Epithelial cell of esophagus (primary cell): ENCODE data around the gene RPUSD1.
"Not testable (repeated sequence)": the region's sequence is repeated elsewhere in the genome, so short reads cannot be mapped to it uniquely, and the experiment has no call there.

Source experiments
- DNase-seq: peaks from one replicate; pipeline ENCODE4 v3.0.0; 2010; ENCODE audit warnings: low read depth
- H3K4me3 ChIP-seq: 2 replicates; pipeline ENCODE4 v1.5.1; 2011; ENCODE audit warnings: mild to moderate bottlenecking, low read length, control low read depth
- TF ChIP-seq, protein P1 (sequence below): IDR thresholded peaks from 2 replicates; pipeline ENCODE4 v1.5.1; 2011; ENCODE audit warnings: low read depth, mild to moderate bottlenecking, low read length, control low read depth, inconsistent platforms; ENCODE audit not compliant: insufficient read depth; ENCODE audit errors: missing control alignments

RPUSD1 gene

DNA sequence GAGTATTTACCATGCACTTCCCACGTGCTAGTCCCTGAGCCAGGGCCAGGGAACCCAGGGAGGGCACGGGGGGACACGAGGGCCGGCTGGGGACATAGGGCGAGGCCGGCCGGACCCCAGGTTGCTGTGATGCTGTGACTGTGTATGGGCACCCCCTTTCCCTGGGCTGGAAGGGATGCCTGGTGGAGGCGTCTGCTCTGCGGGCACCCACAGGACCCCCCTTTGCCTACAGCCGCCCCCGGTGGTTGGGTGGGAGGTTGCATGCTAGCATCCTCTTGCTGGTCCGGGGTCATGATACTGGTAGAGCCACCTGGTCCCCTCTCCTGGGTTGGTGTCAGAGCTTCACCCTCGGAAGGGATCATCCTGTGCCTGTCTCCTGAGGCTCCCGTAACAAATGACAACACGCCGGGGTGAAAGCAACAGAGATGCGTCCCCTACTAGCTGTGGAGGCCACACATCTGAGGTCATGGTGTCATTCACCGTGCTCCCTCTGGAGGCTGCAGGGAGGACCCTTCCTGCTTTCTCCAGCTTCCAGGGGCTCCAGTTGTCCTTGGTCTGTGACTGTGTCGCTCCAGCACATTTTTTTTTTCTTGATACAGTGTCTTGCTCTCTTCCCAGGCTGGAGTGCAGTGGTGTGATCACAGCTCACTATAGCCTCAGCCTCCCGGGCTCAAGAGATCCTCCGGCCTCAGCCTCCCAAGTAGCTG lies 44.2 kb downstream of the RPUSD1 start:
- TF ChIP-seq, protein P1, sequence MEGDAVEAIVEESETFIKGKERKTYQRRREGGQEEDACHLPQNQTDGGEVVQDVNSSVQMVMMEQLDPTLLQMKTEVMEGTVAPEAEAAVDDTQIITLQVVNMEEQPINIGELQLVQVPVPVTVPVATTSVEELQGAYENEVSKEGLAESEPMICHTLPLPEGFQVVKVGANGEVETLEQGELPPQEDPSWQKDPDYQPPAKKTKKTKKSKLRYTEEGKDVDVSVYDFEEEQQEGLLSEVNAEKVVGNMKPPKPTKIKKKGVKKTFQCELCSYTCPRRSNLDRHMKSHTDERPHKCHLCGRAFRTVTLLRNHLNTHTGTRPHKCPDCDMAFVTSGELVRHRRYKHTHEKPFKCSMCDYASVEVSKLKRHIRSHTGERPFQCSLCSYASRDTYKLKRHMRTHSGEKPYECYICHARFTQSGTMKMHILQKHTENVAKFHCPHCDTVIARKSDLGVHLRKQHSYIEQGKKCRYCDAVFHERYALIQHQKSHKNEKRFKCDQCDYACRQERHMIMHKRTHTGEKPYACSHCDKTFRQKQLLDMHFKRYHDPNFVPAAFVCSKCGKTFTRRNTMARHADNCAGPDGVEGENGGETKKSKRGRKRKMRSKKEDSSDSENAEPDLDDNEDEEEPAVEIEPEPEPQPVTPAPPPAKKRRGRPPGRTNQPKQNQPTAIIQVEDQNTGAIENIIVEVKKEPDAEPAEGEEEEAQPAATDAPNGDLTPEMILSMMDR = no peak
- H3K4me3 ChIP-seq = no peak overlapping the region
- no peak for DNase-seq

DNA sequence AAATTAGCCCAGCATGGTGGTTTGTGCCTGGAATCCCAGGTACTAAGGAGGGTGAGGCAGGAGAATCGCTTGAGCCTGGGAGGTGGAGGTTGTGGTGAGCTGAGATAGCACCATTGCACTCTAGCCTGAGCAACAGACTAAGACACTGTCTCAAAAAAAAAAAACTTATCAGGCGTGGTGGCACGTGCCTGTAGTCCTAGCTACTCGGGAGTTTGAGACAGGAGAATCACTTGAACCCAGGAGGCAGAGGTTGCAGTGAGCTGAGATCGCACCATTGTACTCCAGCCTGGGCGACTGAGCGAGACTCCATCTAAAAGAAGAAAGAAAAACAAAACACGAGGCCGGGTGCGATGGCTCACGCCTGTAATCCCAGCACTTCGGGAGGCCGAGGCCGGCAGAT lies 45.3 kb downstream of the RPUSD1 start:
- H3K4me3 ChIP-seq, DNase-seq: not testable (repeated sequence)

DNA sequence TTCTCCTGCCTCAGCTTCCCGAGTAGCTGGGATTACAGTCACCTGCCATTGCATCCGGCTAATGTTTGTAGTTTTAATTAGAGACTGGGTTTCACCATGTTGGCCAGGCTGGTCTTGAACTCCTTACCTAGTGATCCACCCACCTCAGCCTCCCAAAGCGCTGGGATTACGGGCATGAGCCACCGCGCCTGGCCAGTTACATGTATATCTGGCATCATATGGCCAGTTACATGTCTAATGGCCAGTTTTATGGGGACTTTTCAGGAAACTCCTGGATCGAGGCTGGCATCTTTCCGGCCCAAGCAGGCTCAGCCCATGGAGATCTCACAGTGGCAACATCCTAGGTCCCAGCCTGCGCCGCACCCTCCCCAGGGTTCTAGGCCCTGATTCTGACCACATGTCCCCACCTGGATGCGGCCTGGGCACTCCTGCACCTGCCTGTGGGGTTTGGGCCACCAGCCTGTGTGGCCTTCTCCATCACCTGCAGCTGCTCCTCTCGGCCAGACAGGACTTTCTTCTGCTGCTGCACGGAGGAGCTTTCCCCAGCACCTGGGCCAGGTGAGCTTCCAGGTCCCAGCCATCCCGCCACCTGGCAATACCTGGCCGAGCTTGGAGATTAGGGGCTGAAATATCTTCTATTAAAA lies 46.1 kb downstream of the RPUSD1 start:
- TF ChIP-seq, protein P1 = no peak
- DNase-seq = no peak
- no peak overlapping the region for H3K4me3 ChIP-seq

DNA sequence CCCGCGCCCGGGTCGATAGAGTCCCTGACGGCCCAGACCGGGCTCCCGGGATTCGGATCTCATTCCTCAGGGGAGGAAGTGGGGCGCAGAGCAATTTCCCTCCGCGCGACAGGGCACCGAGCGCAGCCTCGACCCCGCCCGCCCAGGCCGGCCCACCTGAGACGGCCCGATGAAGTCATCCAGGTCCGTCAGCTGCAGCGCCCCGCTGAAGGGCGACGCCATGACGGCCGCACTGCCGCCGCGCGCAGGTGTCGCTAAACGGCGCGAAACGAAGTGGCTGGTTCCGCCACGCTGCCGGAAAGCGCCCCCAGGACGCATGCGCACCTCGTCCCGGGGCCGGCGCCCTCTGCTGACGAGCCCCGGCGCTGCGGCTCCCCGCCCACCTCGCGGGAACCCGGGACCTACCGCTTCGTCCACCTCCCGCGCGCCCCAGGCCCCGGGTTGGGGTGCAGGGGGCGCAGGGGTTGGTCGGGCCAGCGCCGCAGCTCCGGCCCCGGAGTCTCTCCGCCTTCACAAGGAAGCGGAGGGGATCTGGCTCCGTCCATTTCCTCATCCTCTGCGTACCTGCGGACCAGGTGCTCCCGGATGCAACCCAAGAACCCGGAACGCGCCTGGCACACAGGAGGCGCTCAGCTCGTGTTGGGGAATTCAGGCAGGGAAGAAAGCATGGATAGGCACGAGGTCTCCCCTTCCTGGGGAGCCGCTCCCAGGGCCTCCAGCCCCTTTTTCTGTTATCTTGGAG lies 47.2 kb downstream of the RPUSD1 start, which contains the start of gene CIAO3:
Gene CIAO3 (minus strand): TSS at position 234 of the 742 bp plus-strand sequence. CDS start 12 bp downstream, at position 222.
- DNase-seq = peak; percentile 94
- H3K4me3 ChIP-seq = peak within 1 kb of the TSS; percentile 76
- TF ChIP-seq, protein P1 = peak; percentile 46

DNA sequence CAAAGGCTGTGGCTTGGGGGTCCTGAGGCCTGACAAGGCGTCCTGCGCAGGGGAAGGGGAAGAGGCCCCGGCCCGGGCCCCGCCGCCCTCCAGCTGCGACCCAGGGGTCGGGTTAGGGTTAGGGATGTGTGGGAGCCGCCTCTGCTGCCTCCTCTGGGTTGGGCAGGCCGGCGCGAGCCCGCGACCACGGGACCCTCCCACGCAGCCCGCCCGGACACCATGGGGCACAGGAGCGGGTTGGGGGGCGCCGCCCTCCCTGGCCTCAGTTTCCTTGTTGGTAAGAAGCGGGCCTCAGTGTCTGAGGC lies 47.8 kb downstream of the RPUSD1 start:
- no peak for DNase-seq
- H3K4me3 ChIP-seq = peak overlapping the region; percentile 76
- TF ChIP-seq, protein P1 = no peak

DNA sequence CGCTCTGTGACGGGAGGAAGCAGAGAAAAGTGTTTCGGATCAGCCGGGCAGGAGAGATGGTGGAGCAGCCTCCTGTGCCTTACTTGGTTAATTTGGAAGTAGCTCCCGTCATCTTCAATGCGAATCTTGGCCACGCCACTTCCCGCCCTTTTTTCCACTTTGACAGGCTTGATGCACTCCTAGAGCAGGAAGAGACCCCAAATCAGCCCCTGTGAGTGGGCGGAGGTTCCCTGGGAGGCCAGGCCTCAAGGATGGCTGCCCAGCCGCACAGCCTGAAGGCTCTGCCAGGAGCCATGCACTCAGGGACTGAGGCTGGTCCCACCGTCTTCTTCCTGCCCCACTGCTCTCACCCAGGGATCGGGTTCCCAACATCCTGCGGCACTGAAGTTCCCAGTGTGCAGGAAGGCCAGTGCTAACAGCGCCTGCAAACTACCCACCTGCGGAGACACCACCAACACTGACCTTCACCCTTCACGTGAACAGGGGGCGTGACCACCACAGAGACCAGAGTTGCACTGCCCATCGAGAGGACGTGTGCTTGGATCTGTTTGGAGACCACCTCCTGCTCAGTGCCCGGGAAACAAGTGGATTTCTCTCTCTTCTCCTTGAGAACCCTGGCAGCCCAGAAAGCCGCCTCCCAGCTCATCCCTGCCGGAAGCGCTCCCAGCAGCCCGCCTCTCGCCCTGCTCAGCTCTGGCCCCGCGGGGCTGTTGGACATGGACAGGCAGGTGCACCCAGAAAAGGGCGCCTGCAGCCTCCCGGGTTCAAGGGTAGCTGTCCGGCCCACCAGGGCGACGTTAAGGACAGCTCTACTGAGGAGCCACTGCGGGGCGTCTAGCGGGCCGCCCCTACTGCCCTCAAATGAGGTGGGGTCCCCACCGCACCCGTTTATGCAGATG lies 48.4 kb downstream of the RPUSD1 start:
- DNase-seq = no peak
- peak overlapping the region; percentile 76 for H3K4me3 ChIP-seq
- TF ChIP-seq, protein P1 = no peak

DNA sequence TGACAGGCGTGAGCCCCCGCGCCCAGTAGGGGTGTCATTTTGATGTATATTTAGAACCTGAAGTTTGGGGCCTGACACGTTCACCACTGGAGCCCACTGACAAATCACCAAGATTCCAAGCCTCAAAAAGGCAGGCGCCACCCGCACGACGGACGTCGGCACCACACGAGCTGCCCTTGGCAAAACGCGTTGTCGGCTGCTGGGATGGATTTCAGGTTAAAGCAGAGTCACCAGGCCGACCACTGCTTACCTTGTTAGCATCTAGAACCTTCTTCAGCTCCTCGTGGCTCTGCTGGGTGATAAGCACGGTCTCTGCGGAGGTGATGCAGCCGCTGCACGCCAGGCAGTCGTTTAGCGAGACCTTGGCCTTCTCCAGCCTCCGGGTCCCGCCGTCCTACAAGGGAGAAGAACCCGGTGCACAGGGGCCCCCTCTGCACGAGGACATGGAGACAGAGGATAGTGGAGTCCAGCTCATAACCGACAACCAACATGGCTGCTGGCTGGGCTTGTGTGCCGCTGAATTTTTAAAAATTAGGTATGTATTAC lies 51.2 kb downstream of the RPUSD1 start:
- TF ChIP-seq, protein P1 = no peak
- no peak for DNase-seq
- no peak overlapping the region for H3K4me3 ChIP-seq
